HG03457 (cell line): ENCODE measurements around the gene RALGDS.
"Not testable (repeated sequence)": the region's sequence is repeated elsewhere in the genome, so short reads cannot be mapped to it uniquely, and the experiment has no call there.

ENCODE experiments used
- ATAC-seq: cut with Tn5 transposase; IDR thresholded peaks from one replicate; pipeline ENCODE4 v1.9.1; 2021; ENCODE audit warnings: moderate number of reproducible peaks; ENCODE audit not compliant: unreplicated experiment

The RALGDS gene

GRCh38 chr9:133121198-133121914 is at the start of gene RALGDS:
RALGDS (minus strand) TSS chr9:133121240; CDS start chr9:133121154, 86 bp downstream.
- ATAC-seq, result peak; percentile 39

DNA sequence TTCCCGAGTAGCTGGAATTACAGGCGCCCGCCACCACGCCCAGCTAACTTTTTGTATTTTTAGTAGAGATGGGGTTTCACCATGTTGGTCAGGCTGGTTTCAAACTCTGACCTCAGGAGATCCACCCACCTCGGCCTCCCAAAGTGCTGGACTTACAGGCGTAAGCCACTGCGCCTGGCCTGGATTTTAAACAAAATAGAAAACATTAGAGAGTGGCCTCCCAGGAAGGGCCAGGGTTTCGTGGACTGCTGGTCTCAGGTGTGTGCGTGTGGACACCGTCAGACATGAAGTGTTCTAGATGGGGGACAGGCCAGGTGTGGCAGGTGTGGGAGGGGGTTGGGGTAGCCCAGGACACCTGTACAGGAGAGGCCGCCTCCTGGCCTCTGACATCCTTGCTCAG is 49.7 kb upstream of the RALGDS start:
- no peak for ATAC-seq

DNA sequence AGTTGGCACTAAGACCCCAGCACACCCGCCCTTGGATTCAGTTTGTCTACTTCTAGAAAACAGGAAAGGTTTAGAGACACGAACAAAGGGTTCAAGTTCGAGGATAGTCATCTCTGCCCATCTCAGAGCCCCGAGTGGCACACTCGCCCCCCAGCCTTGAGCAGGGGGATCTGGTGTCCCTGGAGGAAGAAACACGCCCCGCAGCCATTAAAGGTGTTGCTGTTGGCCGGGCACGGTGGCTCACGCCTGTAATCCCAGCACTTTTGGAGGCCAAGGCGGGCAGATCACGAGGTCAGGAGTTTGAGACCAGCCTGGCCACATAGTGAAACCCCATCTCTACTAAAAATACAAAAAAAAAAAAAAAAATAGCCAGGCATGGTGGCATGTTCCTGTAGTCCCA is 48.6 kb upstream of the RALGDS start:
- ATAC-seq, result not testable (repeated sequence)

GRCh38 chr9:133169102-133169501 is 48.1 kb upstream of the RALGDS start:
- no peak for ATAC-seq

GRCh38 chr9:133168432-133168831 is 47.4 kb upstream of the RALGDS start:
- no peak for ATAC-seq

DNA sequence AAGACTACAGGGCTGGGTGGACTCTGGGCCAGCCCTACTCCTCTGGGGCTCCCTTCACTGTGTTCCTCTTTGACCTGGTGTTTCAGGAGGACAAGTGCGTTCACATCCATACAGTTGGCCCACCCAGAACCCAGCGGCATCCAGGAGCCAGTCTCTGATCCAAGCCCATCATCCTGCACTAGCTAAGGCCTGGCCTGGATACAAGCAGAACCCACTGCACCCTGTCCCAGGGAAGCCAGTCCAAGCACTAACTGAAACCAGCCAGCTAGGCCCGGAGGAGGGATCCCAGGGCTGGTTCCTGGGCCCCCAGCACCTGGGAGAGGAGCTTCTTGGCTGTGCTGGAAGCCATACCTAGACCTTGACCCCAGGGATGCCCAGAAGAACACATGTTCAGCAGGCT is 46.7 kb upstream of the RALGDS start:
- ATAC-seq, result no peak

DNA sequence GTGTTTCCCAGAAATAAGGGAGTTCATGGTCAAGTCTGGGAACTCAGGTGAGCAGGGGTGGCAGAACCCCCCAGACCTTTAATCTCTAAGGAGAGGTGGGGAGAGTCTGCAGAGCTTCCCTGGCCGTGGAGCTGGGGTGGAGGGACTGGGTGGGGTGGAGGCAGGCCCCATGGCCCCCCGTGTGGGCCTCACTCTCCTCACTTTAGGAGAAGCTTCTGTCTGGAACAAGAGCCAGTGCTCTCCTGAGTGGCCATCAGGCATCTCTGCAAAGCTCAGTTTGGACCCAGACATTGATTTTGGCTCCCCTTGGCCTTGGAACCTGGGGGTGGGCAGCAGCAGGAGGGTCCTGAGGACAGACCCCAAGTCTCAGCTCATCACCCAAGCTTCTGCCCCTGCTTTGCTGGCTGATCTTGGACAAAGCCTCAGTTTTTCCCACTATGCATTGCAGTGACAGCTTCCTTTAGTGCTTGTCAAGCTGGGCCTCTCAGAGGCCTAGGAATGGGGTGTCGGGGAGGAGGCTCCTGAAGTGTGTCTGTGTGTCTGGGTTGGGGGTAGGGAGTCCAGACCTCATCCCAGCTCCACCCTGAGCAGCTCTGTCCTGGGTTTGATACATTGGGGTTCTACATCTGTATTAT is 46.2 kb upstream of the RALGDS start:
- no peak for ATAC-seq

- ATAC-seq, result no peak
Observed at GRCh38 chr9:133166392-133166791, 45.4 kb upstream of the RALGDS start.

- ATAC-seq, result no peak
Observed at GRCh38 chr9:133165452-133165730, 44.4 kb upstream of the RALGDS start.

DNA sequence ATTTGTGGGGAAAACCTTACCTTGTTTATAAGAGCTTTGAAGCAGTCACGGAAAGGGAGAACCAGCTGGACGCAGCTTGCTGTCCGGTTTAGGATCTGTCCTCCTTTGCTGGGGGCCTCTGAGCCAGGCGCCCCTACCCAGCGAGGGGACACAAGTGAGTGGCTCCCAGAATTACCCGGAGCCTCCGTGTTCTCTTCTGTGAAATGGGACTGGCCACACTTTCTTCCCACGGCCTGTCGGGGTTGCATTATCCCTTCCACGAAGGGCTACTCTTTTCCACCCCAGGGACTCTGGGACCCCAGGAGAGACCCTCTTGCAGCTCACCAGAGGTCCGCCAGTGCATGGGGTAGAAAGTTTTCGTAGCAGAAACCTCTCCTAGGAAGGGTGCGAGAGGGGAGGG is 43.2 kb upstream of the RALGDS start:
- no peak for ATAC-seq

DNA sequence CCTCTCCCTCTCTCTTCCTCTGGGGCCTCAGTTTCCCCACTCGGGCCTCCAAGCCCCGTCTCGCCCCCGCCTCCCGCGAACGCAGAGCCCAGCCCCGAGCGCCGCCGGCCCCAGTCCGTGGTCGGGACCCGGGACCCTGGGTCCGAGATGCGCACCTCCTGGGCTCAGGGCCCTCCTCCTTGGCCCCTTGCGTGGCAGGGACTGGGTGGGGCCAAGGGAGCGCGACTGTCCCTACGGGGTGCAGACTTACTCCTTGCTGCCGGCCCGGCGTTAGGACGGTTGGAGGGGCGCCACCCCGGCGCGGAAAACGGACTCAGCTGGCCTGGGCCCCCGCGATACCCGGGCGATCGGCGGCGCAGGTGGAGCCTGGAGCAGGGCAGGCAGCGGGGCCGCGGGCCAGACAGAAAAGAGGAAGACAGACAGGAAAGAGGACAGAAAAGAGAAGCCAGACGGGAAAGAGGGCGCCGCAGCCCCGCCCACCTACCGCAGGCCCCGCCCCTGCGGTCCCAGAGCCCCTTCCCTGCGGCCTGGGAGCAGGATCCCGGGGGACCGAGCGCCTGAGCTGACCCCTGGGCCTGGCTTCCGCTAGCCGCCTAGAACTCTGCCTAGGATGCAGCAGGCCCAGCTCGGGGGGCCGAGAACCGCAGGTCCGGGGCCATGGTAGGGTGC is 42.6 kb upstream of the RALGDS start, which contains the start of gene GBGT1:
Gene GBGT1, minus strand, starts transcription at position 411 of the 669 bp plus-strand sequence. CDS start 1,502 bp downstream, outside the sequence.
- ATAC-seq, result no peak

DNA sequence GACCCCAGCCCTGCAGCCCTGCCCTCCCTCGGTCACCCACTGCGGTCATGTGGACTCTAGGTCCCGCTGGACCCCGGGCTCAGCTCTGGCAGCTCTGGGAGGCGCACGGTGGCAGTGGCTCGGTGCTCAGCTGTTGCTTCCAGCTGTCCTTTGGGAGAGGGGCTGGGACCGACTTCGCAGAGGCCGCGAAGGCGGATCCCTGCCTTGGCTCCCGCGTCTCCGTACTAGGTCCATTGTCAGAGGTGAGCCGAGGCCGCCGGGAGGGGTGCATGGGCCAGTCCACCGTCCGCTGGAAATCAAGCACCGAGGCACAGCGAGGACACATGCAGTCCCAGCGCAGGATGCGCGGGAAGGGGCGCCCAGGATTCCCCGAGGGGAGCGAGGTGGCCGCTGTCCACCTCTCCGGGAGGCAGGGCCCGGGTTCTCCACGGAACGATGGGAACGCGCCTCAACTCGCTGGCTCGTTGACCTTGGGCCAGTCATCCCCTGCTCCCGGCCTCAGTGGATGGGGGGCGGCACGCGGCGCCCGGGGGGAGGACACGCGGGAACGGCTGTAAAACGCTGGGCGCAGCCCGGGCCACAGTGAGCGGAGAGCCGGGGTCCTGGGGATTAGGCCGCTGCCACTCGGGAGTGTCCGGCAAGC is 41.9 kb upstream of the RALGDS start:
- no peak for ATAC-seq

DNA sequence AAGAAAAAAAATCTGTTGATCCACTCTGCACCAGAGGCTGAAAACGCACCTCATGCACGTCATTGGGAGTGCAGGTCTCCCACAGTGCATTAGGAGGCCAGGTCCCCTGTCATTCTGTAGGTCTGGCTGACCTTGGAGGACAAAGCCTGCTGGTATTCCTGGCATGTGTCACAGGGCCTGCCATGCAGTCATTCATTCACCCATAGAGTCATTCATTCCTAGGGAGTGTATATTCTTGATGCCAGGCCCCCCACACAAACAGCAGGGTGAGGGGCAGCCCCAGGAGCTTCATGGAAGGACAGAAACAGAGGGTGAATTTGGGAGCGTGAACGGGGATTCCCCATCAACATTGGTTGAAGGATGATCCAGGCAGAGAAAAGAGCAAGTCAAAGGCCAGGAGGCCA is 40.5 kb upstream of the RALGDS start:
- no peak for ATAC-seq

DNA sequence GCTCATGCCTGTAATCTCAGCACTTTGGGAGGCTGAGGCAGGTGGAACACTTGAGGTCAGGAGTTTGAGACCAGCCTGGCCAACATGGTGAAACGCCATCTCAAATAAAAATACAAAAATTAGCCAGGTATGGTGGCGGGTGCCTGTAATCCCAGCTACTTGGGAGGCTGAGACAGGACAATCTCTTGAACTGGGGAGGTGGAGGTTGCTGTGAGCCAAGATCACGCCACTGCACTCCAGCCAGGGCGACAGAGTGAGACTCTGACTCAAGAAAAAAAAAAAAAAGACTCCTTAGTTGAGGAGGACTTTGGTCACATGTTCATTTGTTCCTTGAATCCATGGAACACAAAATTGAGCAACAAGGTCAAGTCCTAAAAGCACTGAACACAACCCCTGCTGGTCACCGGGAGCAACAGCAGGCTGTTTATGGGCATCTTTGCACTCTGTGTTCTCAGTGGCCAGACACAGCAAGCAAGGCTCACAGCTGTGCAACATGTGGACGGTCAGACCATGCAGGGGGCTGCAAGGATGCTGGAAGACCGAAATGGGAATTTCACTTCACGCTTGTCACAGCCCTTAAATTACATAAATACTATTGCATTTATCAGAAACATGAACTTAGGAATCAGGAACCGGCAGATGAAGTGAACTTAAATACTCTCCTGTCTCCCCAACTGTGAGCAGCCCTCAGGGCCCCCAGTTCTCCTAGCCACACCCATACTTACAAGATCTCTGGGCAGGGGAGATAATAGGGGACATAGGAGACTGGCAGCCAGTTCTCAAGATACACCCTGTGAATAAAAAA is 39.9 kb upstream of the RALGDS start:
- ATAC-seq, result no peak

- no peak for ATAC-seq
Observed at GRCh38 chr9:133158695-133159094, 37.7 kb upstream of the RALGDS start.

GRCh38 chr9:133155156-133155555 is 34.1 kb upstream of the RALGDS start:
- ATAC-seq, result no peak

DNA sequence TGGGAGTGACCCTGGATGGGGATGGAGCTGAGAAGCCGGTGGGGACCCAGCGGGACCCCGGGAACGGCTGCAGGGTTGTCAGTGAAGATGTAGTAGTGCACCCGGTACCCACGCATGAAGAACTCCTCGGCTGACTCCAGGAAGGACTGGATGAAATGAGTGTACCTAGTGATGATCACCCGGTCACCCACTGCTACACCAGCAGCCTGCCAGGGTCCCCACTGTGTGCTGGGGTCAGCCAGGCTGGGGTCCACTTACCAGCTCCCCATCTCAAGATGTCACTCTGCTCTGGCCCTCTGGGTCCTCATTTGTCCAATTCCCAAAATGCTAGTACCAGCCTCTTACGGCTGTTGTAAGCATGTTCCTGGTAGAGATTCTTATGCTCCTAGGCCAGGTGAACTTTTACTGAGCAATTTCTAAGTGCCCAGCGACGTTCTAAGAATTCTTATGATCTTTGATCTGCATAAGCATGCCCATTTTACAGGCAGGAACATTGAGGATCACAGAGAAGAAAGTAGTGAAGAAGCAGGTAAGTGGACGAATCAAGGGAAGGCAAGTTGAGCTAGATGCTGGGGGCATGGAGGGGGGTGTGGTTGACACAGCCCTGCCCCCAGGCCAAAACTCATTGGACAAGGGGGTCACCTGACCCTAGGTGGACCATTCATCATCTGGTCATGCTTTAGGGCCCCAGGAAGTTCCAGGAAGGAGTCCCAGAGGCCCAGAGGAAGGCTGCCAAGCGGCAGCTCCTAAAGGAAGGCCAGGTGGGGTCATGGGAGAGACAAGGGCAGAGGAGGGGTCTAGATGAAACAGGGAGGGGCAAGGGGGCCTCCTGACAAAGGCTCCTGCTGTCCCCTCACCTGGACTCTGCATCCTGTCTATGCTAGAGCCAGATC is 33.3 kb upstream of the RALGDS start:
- ATAC-seq, result no peak

DNA sequence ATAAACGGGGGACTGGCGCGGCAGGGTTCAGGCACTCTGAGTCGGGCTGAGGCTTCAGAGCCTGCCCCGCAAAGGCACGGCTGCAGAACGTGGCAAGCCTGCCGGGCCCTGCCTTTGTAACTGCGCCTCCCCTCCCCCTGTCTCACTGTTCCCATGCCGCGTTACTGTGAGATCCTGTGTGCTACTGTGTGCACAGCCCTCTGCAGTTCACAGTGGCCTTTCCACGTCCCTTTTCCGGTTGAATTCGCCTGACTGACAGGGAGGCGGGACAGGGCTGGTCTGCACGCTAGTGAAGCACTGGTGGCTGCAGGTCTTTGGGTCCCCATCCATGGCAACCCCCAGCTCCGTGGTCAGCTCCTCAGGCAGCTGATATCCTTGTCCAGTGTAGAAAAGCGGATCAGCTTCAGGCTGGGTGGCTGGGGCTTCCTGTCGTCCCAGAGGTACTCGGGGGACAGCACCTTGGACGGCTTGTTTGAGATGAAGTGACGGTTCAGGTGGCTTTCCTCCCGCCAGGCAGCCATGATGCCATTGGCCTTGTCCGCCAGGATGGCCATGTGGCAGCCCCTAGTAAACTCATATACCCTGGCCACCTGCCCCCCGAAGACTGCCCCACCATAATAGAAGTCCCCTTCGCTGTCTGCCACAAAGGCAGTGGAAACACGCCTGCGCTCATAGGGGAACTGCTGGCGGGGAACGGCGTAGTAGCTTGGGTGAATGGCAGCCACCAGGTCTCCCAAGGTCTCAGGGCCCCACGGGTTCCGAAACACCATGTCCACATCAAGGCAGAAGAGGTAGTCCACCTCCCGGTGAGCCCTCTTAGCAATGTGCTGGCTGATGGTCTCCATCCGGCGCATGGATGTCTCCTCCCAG is 32.4 kb upstream of the RALGDS start:
- ATAC-seq, result no peak
